IMR-90 (cell line): Measurements from ENCODE around the gene XRN2. TPM values are rescaled to one million over a fixed set of nuclear protein-coding genes. Genes with fewer than 3 reads are reported as not detected.

Source experiments
- ATAC-seq: fragments of 200-7000 bp; cut with Tn5 transposase; 2 replicates; pipeline ENCODE4 v1.9.1; 2020; ENCODE audit warnings: low read depth, mild to moderate bottlenecking, moderate library complexity
- BruUV-seq: library from RNA; stranded (reverse); fragments of 400-500 nt; replicated peaks from 2 replicates; lab custom pipeline; 2021; lab: Mats Ljungman, UMichigan
- CTCF ChIA-PET: fragments of 300-600 bp; formaldehyde crosslinking; extraction: SDS; loops from one replicate; lab custom pipeline; 2021; ENCODE audit warnings: antibody characterized with exemption; lab: Yijun Ruan, JAX
- POLR2A ChIA-PET: fragments of 300-600 bp; sonication (Branson Sonifier 250); formaldehyde crosslinking; loops from one replicate; lab custom pipeline; 2022; ENCODE audit warnings: antibody characterized with exemption; ENCODE audit not compliant: unreplicated experiment; lab: Charles Lee
- DNase-seq: peaks from one replicate; pipeline ENCODE4 v3.0.0; 2013
- H2AFZ ChIP-seq: replicated peaks from 2 replicates; pipeline ENCODE3; 2013; ENCODE audit warnings: low read length, mild to moderate bottlenecking; ENCODE audit not compliant: poor library complexity
- H2AK5ac ChIP-seq: 2 replicates; pipeline ENCODE4 v1.6.1; 2013; ENCODE audit warnings: low read depth, low read length, inconsistent platforms
- H2AK9ac ChIP-seq: replicated peaks from 2 replicates; pipeline ENCODE3; 2013; ENCODE audit warnings: mild to moderate bottlenecking, low read depth, low read length, moderate library complexity; ENCODE audit not compliant: poor library complexity
- H2BK120ac ChIP-seq: 2 replicates; pipeline ENCODE4 v1.6.1; 2013; ENCODE audit warnings: low read depth, low read length, inconsistent platforms
- H2BK15ac ChIP-seq: 3 replicates; pipeline ENCODE4 v1.6.1; 2013; ENCODE audit warnings: low read depth, low read length, inconsistent platforms
- H2BK20ac ChIP-seq: 2 replicates; pipeline ENCODE4 v1.6.1; 2013; ENCODE audit warnings: low read depth, mild to moderate bottlenecking, inconsistent platforms, low read length, moderate library complexity
- H2BK5ac ChIP-seq: 2 replicates; pipeline ENCODE4 v1.6.1; 2013; ENCODE audit warnings: mild to moderate bottlenecking, low read depth, low read length, inconsistent platforms; ENCODE audit not compliant: poor library complexity, severe bottlenecking
- H3K14ac ChIP-seq: replicated peaks from 2 replicates; pipeline ENCODE4 v1.6.1; 2013; ENCODE audit warnings: low read depth, low read length, inconsistent platforms
- H3K18ac ChIP-seq: 2 replicates; pipeline ENCODE4 v1.6.1; 2013; ENCODE audit warnings: low read depth, low read length, control low read depth
- H3K23ac ChIP-seq: 2 replicates; pipeline ENCODE4 v1.6.1; 2013; ENCODE audit warnings: low read depth, low read length, inconsistent platforms
- H3K27ac ChIP-seq: 2 replicates; pipeline ENCODE4 v1.5.1; 2013; ENCODE audit warnings: mild to moderate bottlenecking, control low read depth, low read length; ENCODE audit not compliant: insufficient read depth
- H3K27me3 ChIP-seq: 2 replicates; pipeline ENCODE4 v1.6.1; 2013; ENCODE audit warnings: low read length; ENCODE audit not compliant: control insufficient read depth, insufficient read depth
- H3K36me3 ChIP-seq: 2 replicates; pipeline ENCODE4 v1.6.1; 2013; ENCODE audit warnings: low read length, mixed read lengths; ENCODE audit not compliant: control insufficient read depth, insufficient read depth
- H3K4ac ChIP-seq: 2 replicates; pipeline ENCODE4 v1.6.1; 2013; ENCODE audit warnings: low read depth, low read length, inconsistent platforms
- H3K4me1 ChIP-seq: 2 replicates; pipeline ENCODE4 v1.6.1; 2013; ENCODE audit warnings: low read length, mixed read lengths; ENCODE audit not compliant: control insufficient read depth, insufficient read depth
- H3K4me2 ChIP-seq: 2 replicates; pipeline ENCODE4 v1.6.1; 2013; ENCODE audit warnings: low read depth, mild to moderate bottlenecking, control low read depth, low read length, moderate library complexity
- H3K4me3 ChIP-seq: 2 replicates; pipeline ENCODE4 v1.5.1; 2013; ENCODE audit warnings: low read depth, mild to moderate bottlenecking, control low read depth, low read length, moderate library complexity; ENCODE audit not compliant: insufficient read depth
- H3K56ac ChIP-seq: 2 replicates; pipeline ENCODE4 v1.6.1; 2013; ENCODE audit warnings: low read length, inconsistent platforms; ENCODE audit not compliant: insufficient read depth; ENCODE audit errors: extremely low read depth
- H3K79me1 ChIP-seq, 2 experiments: 2 replicates each; pipeline ENCODE4 v1.6.1; 2013; ENCODE audit warnings: low read length in 2 of 2, inconsistent platforms in 1 of 2, low read depth in 1 of 2
- H3K9ac ChIP-seq: 2 replicates; pipeline ENCODE4 v1.6.1; 2013; ENCODE audit warnings: low read depth, low read length, control low read depth
- H3K9me1 ChIP-seq: 2 replicates; pipeline ENCODE4 v1.6.1; 2013; ENCODE audit warnings: low read length, inconsistent platforms; ENCODE audit not compliant: insufficient read depth
- H3K9me3 ChIP-seq: 2 replicates; pipeline ENCODE4 v1.6.1; 2013; ENCODE audit warnings: low read length; ENCODE audit not compliant: control insufficient read depth, insufficient read depth
- H4K20me1 ChIP-seq: 2 replicates; pipeline ENCODE4 v1.6.1; 2013; ENCODE audit warnings: low read length, inconsistent platforms; ENCODE audit not compliant: insufficient read depth
- H4K5ac ChIP-seq: 2 replicates; pipeline ENCODE4 v1.6.1; 2013; ENCODE audit warnings: mild to moderate bottlenecking, low read depth, low read length, control low read depth
- H4K8ac ChIP-seq, 2 experiments: 2 replicates each; pipeline ENCODE4 v1.6.1; 2013; ENCODE audit warnings: low read depth in 2 of 2, low read length in 2 of 2, control low read depth in 1 of 2, inconsistent platforms in 1 of 2
- H4K91ac ChIP-seq: 2 replicates; pipeline ENCODE4 v1.6.1; 2013; ENCODE audit warnings: low read depth, low read length, inconsistent platforms; ENCODE audit not compliant: insufficient read depth
- BHLHE40 ChIP-seq: fragments of 150-350 bp; IDR thresholded peaks from 2 replicates; pipeline ENCODE4 v1.6.1; 2016; ENCODE audit warnings: mild to moderate bottlenecking, low read depth, low read length
- CEBPB ChIP-seq: IDR thresholded peaks from 2 replicates; pipeline ENCODE4 v1.6.1; 2012; ENCODE audit warnings: low read depth, low read length, improper control_type of control experiment
- CHD1 ChIP-seq: IDR thresholded peaks from 2 replicates; pipeline ENCODE4 v1.6.1; 2012; ENCODE audit warnings: low read depth, low read length, improper control_type of control experiment
- FOS ChIP-seq: fragments of 150-350 bp; IDR thresholded peaks from 2 replicates; pipeline ENCODE4 v1.6.1; 2016; ENCODE audit warnings: low read depth, low read length
- MAZ ChIP-seq: IDR thresholded peaks from 2 replicates; pipeline ENCODE4 v1.6.1; 2012; ENCODE audit warnings: low read depth, mild to moderate bottlenecking, low read length, improper control_type of control experiment, moderate library complexity, borderline replicate concordance
- MXI1 ChIP-seq: IDR thresholded peaks from 2 replicates; pipeline ENCODE4 v1.6.1; 2012; ENCODE audit warnings: low read depth, mild to moderate bottlenecking, low read length, moderate library complexity, borderline replicate concordance
- NFE2L2 ChIP-seq: fragments of 150-350 bp; IDR thresholded peaks from 2 replicates; pipeline ENCODE4 v1.6.1; 2016; ENCODE audit warnings: low read depth, mild to moderate bottlenecking, low read length
- POLR2A ChIP-seq: IDR thresholded peaks from 2 replicates; pipeline ENCODE4 v1.6.1; 2012; ENCODE audit warnings: mild to moderate bottlenecking, low read depth, low read length
- RCOR1 ChIP-seq: IDR thresholded peaks from 2 replicates; pipeline ENCODE4 v1.6.1; 2012; ENCODE audit warnings: mild to moderate bottlenecking, low read length, improper control_type of control experiment; ENCODE audit not compliant: insufficient replicate concordance
- RFX5 ChIP-seq: IDR thresholded peaks from 2 replicates; pipeline ENCODE4 v1.8.0; 2012; ENCODE audit warnings: low read depth, mild to moderate bottlenecking, low read length, moderate library complexity
- SMC3 ChIP-seq: fragments of 150-350 bp; IDR thresholded peaks from 2 replicates; pipeline ENCODE4 v1.6.1; 2016; ENCODE audit warnings: low read depth, mild to moderate bottlenecking, antibody characterized with exemption, low read length, moderate library complexity
- WGBS, 2 experiments: methylation state at CpG; one replicate each; pipeline versions ENCODE4 v1.1.5 to v1.1.7; 2013; ENCODE audit warnings: missing lambda C conversion rate in 2 of 2; ENCODE audit not compliant: insufficient read length in 1 of 2; ENCODE audit errors: extremely low coverage in 2 of 2; 5-methylcytosine and 5-hydroxymethylcytosine counted together
- dilution Hi-C: fragments of 300-500 bp; cut with HindIII; formaldehyde crosslinking; loops from one replicate; pipeline ENCODE4 v1.14.3; 2018; ENCODE audit warnings: low sequenced_read_pairs; ENCODE audit not compliant: unreplicated experiment
- in situ Hi-C: fragments of 300-500 bp; cut with MboI; formaldehyde crosslinking; loops from 3 replicates; pipeline ENCODE4 v1.14.3; 2019; ENCODE audit warnings: low sequenced_read_pairs, inconsistent platforms, mixed read lengths
- intact Hi-C: fragments of 100-400 bp; cut with micrococcal nuclease; formaldehyde crosslinking; loops from 2 replicates; pipeline ENCODE4 v1.10.0; 2022
- polyA plus RNA-seq, 3 experiments: library from polyadenylated mRNA; depleted of rRNA; stranded (reverse); fragments of >200 nt; gene quantifications; 2 replicates each; pipeline ENCODE4 v1.2.3, GENCODE V29; 2012; ENCODE audit warnings: low replicate concordance in 1 of 3
- total RNA-seq: library from RNA; depleted of rRNA; stranded (reverse); fragments of >200 nt; gene quantifications from 2 replicates; pipeline ENCODE4 v1.2.3, GENCODE V29; 2012
- TF ChIP-seq, protein P1 (sequence below): fragments of 150-350 bp; IDR thresholded peaks from 2 replicates; pipeline ENCODE4 v1.6.1; 2016; ENCODE audit warnings: low read depth, mild to moderate bottlenecking, low read length, moderate library complexity, borderline replicate concordance
- TF ChIP-seq, protein P2 (sequence below): fragments of 150-350 bp; IDR thresholded peaks from 2 replicates; pipeline ENCODE4 v1.6.1; 2017; ENCODE audit warnings: mild to moderate bottlenecking, antibody characterized with exemption, low read length, low read depth

Gene XRN2
- total and polyA plus RNA-seq, 2 of the 4 experiments (the other 2 are of a cell fraction) = 58.1 to 70.8 TPM

DNA sequence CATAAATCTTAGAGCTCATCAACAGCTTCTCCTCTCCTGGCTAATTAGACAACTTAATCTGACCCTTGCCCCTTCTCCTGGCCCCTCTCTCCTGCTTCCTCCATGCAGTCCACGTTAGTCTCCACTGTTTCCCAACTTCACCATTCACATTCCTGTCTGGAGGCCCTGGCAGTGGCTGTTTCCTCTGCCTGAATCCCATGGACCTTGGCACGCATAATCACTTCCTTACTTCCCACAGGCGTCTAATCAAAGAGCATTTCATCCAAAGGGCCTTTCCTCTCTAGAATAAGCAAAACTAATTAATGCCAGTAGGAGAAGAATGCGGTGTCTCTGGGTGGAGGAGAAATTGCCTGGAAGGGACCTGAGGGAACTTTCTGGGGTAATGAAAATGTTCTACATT lies 16.4 kb upstream of the XRN2 start:
- 29% methylated on average over 1 of the region's 4 CpGs; no CpG with 5 or more reads in 1 of the 2 experiments for WGBS, 2 experiments
- no peaks in the 10 kb centered on the region for H3K36me3 ChIP-seq
- H3K9me1 ChIP-seq = peaks cover 3% of the 10 kb centered on the region; the same call in 1 of the 2 replicates
- H2AFZ ChIP-seq = no peak overlapping the region
- no peak overlapping the region for H3K4ac ChIP-seq
- peaks cover 2% of the 10 kb centered on the region; the same call in 1 of the 2 replicates for H3K9me3 ChIP-seq
- BruUV-seq = no TSS peak
- no peak overlapping the region for H4K8ac ChIP-seq
- TF ChIP-seq, protein P1, sequence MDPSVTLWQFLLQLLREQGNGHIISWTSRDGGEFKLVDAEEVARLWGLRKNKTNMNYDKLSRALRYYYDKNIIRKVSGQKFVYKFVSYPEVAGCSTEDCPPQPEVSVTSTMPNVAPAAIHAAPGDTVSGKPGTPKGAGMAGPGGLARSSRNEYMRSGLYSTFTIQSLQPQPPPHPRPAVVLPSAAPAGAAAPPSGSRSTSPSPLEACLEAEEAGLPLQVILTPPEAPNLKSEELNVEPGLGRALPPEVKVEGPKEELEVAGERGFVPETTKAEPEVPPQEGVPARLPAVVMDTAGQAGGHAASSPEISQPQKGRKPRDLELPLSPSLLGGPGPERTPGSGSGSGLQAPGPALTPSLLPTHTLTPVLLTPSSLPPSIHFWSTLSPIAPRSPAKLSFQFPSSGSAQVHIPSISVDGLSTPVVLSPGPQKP = no peak
- TF ChIP-seq CHD1 (no peak), BHLHE40 (no peak), MAZ (no peak), CEBPB (no peak), SMC3 (no peak), RFX5 (no peak), FOS (no peak), RCOR1 (no peak), NFE2L2 (no peak), MXI1 (no peak), POLR2A (no peak)
- TF ChIP-seq, protein P2, sequence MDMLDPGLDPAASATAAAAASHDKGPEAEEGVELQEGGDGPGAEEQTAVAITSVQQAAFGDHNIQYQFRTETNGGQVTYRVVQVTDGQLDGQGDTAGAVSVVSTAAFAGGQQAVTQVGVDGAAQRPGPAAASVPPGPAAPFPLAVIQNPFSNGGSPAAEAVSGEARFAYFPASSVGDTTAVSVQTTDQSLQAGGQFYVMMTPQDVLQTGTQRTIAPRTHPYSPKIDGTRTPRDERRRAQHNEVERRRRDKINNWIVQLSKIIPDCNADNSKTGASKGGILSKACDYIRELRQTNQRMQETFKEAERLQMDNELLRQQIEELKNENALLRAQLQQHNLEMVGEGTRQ = no peak
- no peaks in the 10 kb centered on the region for H3K79me1 ChIP-seq
- DNase-seq = no peak
- no peak overlapping the region for H3K18ac ChIP-seq
- H2BK20ac ChIP-seq = no peak overlapping the region
- dilution Hi-C loops = no loop called here
- H3K4me2 ChIP-seq = no peak overlapping the region
- no peak overlapping the region for H4K91ac ChIP-seq
- no peaks in the 10 kb centered on the region for H4K20me1 ChIP-seq
- ChIA-PET CTCF (no interaction called here), POLR2A (no interaction called here)
- H2AK5ac ChIP-seq = no peak overlapping the region
- no peak for ATAC-seq
- no peak overlapping the region for H3K14ac ChIP-seq
- no peak overlapping the region for H4K5ac ChIP-seq
- no peak overlapping the region for H3K27ac ChIP-seq
- no peak overlapping the region for H2BK5ac ChIP-seq
- no peak overlapping the region for H3K9ac ChIP-seq
- no peak overlapping the region for H3K56ac ChIP-seq
- in situ Hi-C loops = no loop called here
- H3K4me1 ChIP-seq = no peaks in the 10 kb centered on the region
- intact Hi-C loops = no loop called here
- no peak overlapping the region for H3K4me3 ChIP-seq
- H2BK15ac ChIP-seq = no peak overlapping the region
- no peak overlapping the region for H2BK120ac ChIP-seq
- no peaks in the 10 kb centered on the region; the same call in 1 of the 2 replicates for H3K27me3 ChIP-seq
- H2AK9ac ChIP-seq = no peak overlapping the region
- no peak overlapping the region for H3K23ac ChIP-seq
